ENCODE measurements around the gene ZNF785. TPM values are rescaled to one million over a fixed set of nuclear protein-coding genes. Genes with fewer than 3 reads are reported as not detected.
A peak's percentile ranks its signal among the peaks of the same experiment; 100 is the strongest.

Gene ZNF785
- total RNA-seq, 1 donor from 2014 or later: 16.3 TPM

- intact Hi-C loops (cut with DNase I): no loop called here
- Histone ChIP-seq H3K27me3 (no peaks in the 10 kb centered on the region), H3K36me3 (peaks cover 26% of the 10 kb centered on the region), H3K9me3 (no peaks in the 10 kb centered on the region), H3K4me1 (peaks cover 8% of the 10 kb centered on the region), H3K27ac (no peak overlapping the region), H3K4me3 (no peak overlapping the region)
- ATAC-seq (no peak), DNase-seq (no peak)
- no peak for TF ChIP-seq CTCF (IDR thresholded peaks at IDR 0.05)
These were observed 30.0 kb downstream of the ZNF785 start for GRCh38 chr16:30555315-30556124.

GRCh38 chr16:30554557-30555314 is 30.8 kb downstream of the ZNF785 start:
- Histone ChIP-seq H3K4me3 (no peak overlapping the region), H3K27ac (no peak overlapping the region), H3K27me3 (no peaks in the 10 kb centered on the region), H3K36me3 (peaks cover 26% of the 10 kb centered on the region), H3K9me3 (no peaks in the 10 kb centered on the region), H3K4me1 (peaks cover 8% of the 10 kb centered on the region)
- ATAC-seq (no peak), DNase-seq (no peak)
- intact Hi-C loops (cut with DNase I): no loop called here
- no peak for TF ChIP-seq CTCF (IDR thresholded peaks at IDR 0.05)

- H3K27ac ChIP-seq: no peak overlapping the region
- peaks cover 26% of the 10 kb centered on the region for H3K36me3 ChIP-seq
- TF ChIP-seq CTCF (IDR thresholded peaks at IDR 0.05): no peak
- no peak overlapping the region for H3K4me3 ChIP-seq
- DNase-seq: no peak
- intact Hi-C loops (cut with DNase I): no loop called here
- no peaks in the 10 kb centered on the region for H3K9me3 ChIP-seq
- peaks cover 8% of the 10 kb centered on the region for H3K4me1 ChIP-seq
- no peaks in the 10 kb centered on the region for H3K27me3 ChIP-seq
- ATAC-seq: no peak
These were observed 32.1 kb downstream of the ZNF785 start for GRCh38 chr16:30553393-30553899.

GRCh38 chr16:30552956-30553355 is 32.5 kb downstream of the ZNF785 start:
- Histone ChIP-seq H3K4me1 (peaks cover 8% of the 10 kb centered on the region), H3K4me3 (no peak overlapping the region), H3K9me3 (no peaks in the 10 kb centered on the region), H3K27me3 (no peaks in the 10 kb centered on the region), H3K36me3 (peaks cover 26% of the 10 kb centered on the region), H3K27ac (no peak overlapping the region)
- ATAC-seq: no peak
- no peak for DNase-seq
- TF ChIP-seq CTCF (IDR thresholded peaks at IDR 0.05): no peak
- intact Hi-C loops (cut with DNase I): no loop called here

- Histone ChIP-seq H3K27me3 (no peaks in the 10 kb centered on the region), H3K36me3 (peaks cover 26% of the 10 kb centered on the region), H3K9me3 (no peaks in the 10 kb centered on the region), H3K4me3 (no peak overlapping the region), H3K27ac (peak overlapping the region; percentile 61), H3K4me1 (peaks cover 2% of the 10 kb centered on the region)
- ATAC-seq (peak; percentile 84), DNase-seq (peak; percentile 82)
- intact Hi-C loops (cut with DNase I): no loop called here
- TF ChIP-seq CTCF (IDR thresholded peaks at IDR 0.05): no peak
These were observed 33.7 kb downstream of the ZNF785 start for GRCh38 chr16:30551781-30552180.
